Urinary bladder (tissue), 4 donors: ENCODE measurements around the gene P2RY6. TPM values are rescaled to one million over a fixed set of nuclear protein-coding genes. Genes with fewer than 3 reads are reported as not detected.

Experiments used
- DNase-seq: peaks from one replicate; pipeline ENCODE4 v3.0.0-alpha.2; 2015; ENCODE audit errors: extremely low spot score
- H3K27ac ChIP-seq: one replicate; pipeline ENCODE4 v1.5.1; 2013; ENCODE audit warnings: low read depth, mild to moderate bottlenecking, moderate library complexity
- H3K36me3 ChIP-seq: one replicate; pipeline ENCODE4 v1.6.1; 2013; ENCODE audit warnings: mild to moderate bottlenecking, moderate library complexity; ENCODE audit not compliant: insufficient read depth
- H3K4me1 ChIP-seq: one replicate; pipeline ENCODE4 v1.6.1; 2013; ENCODE audit warnings: mild to moderate bottlenecking, moderate library complexity; ENCODE audit not compliant: insufficient read depth
- H3K4me3 ChIP-seq: one replicate; pipeline ENCODE4 v1.5.1; 2013; ENCODE audit warnings: low read depth, low read length
- WGBS: extraction: QIAGEN DNeasy Blood & Tissue Kit; methylation state at CpG from one replicate; pipeline ENCODE4 v1.1.7; 2013; 5-methylcytosine and 5-hydroxymethylcytosine counted together
- polyA plus RNA-seq: library from polyadenylated mRNA; stranded (reverse); fragments of 200-250 nt; gene quantifications from one replicate; pipeline ENCODE4 v1.2.3, GENCODE V29; 2013
- total RNA-seq: library from RNA; depleted of rRNA; stranded (reverse); fragments of >200 nt; gene quantifications from one replicate; pipeline ENCODE4 v1.2.3, GENCODE V29; 2014
- donor health status: healthy with polysubstance abuse.
- donor health status: healthy.

Gene P2RY6
- total and polyA plus RNA-seq, 2 donors, result 0.90 to 2.6 TPM

DNA sequence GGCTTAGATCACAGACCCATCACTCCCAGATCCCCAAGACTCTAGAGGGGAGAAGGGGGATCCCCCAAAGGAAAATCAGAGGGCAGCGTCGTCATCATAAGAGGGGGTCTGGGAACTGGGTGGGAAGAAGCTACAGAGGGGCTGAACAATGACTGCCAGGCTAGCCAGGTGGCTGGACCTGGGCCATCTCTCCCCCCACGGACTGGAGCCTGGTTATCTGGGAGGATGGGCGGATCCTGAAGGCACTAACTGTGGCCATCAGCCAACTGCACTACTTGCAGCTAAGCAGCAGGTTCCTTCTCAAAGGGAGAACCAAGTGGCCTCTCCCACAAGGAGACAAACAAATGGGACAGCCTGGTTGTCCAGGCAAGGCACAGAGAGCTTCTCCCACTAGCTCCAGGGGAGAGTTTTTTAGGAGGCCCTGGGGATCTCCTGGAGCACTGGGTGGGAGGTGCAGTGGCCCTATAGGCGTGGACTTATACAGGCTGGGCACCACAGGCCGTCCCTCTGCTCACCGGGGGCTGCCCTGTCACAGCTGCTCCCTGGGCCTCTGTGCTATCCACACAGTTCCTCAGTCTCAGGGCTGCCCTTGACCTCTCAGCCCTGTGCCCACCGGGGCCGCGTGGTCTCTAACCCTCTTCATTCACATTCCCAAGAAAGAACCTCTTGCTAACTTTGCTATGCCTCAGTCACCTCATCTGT is 15.4 kb downstream of the P2RY6 start:
- no peaks in the 10 kb centered on the region for H3K36me3 ChIP-seq
- H3K4me3 ChIP-seq, result no peak overlapping the region
- H3K27ac ChIP-seq, result no peak overlapping the region
- no peak for DNase-seq
- no peaks in the 10 kb centered on the region for H3K4me1 ChIP-seq
- 84% methylated on average over 10 of the region's 10 CpGs for WGBS

DNA sequence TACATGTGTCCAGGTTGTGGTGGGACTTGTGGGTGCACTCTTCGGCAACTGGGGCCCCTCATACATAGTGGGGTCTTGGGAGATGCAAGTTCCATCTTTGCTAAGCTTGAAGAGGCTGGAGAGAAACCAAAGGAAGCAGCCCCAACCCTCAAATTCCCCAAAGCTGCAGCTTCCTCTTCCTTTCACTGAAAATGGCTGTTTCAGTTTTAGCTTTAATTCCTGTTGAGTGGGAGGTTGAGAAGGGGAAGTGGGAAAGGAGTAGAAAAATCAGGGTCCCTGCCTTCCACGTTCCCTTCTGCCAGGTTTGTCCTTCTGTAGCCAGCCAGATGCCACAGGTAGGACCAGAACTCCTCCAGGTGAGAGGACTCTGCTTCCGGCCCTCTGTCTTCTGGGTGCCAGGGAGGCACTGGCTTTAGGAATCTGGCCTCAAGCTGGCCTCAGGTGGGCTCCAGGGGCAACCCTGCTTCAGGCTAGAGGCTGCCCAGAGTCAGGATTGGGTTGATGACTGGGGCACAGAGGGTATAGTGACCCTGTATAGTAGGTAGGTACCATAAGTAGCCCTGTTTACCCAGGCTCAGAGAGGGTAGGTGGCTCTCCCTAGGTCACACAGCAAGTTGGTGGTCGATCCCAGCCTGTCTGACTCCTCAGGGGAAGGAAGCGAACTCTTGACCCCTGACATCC is 16.2 kb downstream of the P2RY6 start:
- DNase-seq, result no peak
- 71% methylated on average over 5 of the region's 5 CpGs for WGBS
- Histone ChIP-seq H3K4me1 (no peaks in the 10 kb centered on the region), H3K36me3 (no peaks in the 10 kb centered on the region), H3K27ac (no peak overlapping the region), H3K4me3 (no peak overlapping the region)

- no peaks in the 10 kb centered on the region for H3K36me3 ChIP-seq
- H3K4me3 ChIP-seq, result no peak overlapping the region
- 22% methylated on average over 17 of the region's 17 CpGs for WGBS
- DNase-seq, result no peak
- no peak overlapping the region for H3K27ac ChIP-seq
- no peaks in the 10 kb centered on the region for H3K4me1 ChIP-seq
Measured at GRCh38 chr11:73288873-73289707, 17.0 kb downstream of the P2RY6 start.

- no peak for DNase-seq
- Histone ChIP-seq H3K36me3 (no peaks in the 10 kb centered on the region), H3K4me3 (no peak overlapping the region), H3K27ac (no peak overlapping the region), H3K4me1 (no peaks in the 10 kb centered on the region)
- WGBS, result 91% methylated on average over 4 of the region's 4 CpGs
Measured at GRCh38 chr11:73290536-73290935, 18.4 kb downstream of the P2RY6 start.

- no peak for DNase-seq
- H3K27ac ChIP-seq, result no peak overlapping the region
- H3K4me1 ChIP-seq, result no peaks in the 10 kb centered on the region
- WGBS, result 92% methylated on average over 3 of the region's 3 CpGs
- H3K36me3 ChIP-seq, result no peaks in the 10 kb centered on the region
- H3K4me3 ChIP-seq, result no peak overlapping the region
Measured at GRCh38 chr11:73291196-73291595, 19.1 kb downstream of the P2RY6 start.

GRCh38 chr11:73291781-73292524 is 19.8 kb downstream of the P2RY6 start:
- Histone ChIP-seq H3K4me3 (no peak overlapping the region), H3K36me3 (no peaks in the 10 kb centered on the region), H3K4me1 (no peaks in the 10 kb centered on the region), H3K27ac (no peak overlapping the region)
- no peak for DNase-seq
- 84% methylated on average over 12 of the region's 12 CpGs for WGBS

GRCh38 chr11:73292525-73292894 is 20.4 kb downstream of the P2RY6 start:
- Histone ChIP-seq H3K4me1 (no peaks in the 10 kb centered on the region), H3K4me3 (no peak overlapping the region), H3K36me3 (no peaks in the 10 kb centered on the region), H3K27ac (no peak overlapping the region)
- 35% methylated on average over 5 of the region's 5 CpGs for WGBS
- DNase-seq, result no peak

- WGBS, result 91% methylated on average over 4 of the region's 4 CpGs
- Histone ChIP-seq H3K4me3 (no peak overlapping the region), H3K36me3 (no peaks in the 10 kb centered on the region), H3K4me1 (no peaks in the 10 kb centered on the region), H3K27ac (no peak overlapping the region)
- DNase-seq, result no peak
Measured at GRCh38 chr11:73293356-73293936, 21.3 kb downstream of the P2RY6 start.

- H3K4me3 ChIP-seq, result no peak overlapping the region
- no peak overlapping the region for H3K27ac ChIP-seq
- H3K36me3 ChIP-seq, result no peaks in the 10 kb centered on the region
- no peaks in the 10 kb centered on the region for H3K4me1 ChIP-seq
- DNase-seq, result no peak
Measured at GRCh38 chr11:73294604-73295003, 22.5 kb downstream of the P2RY6 start.

DNA sequence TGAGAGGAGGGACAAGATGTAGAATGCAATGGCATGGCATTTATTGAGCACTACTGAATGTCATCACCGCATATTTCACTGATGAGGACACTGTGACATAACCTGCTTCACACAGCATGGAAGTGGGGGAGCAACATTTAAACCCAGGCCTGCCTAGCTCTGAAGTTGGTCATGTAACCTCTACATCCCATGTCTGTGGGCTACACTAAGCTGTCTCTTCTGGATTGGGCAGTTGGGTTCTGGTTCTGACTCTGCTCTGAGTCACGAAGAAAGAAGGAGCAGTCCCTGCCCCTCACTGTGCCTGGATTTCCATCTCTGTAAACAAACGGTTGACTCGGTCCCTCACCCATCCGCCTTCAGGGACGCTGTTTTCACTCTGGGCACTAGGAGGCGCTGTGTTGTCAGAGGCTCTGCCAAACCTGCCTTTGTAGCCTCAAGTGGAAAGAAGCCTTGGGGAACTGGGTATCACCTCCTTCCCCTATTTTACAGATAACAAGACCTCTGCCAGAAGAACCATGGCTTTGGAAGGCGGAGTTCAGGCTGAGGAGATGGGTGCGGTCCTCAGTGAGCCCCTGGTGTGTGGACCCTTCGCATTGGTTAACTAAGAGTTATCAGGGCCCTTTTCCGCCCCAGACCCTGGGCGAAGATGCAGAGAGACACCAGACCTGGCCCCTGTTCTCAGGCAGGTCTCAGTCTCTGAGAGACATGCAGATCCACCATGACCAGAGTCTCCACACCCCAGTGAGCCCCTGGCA is 23.3 kb downstream of the P2RY6 start:
- no peak overlapping the region for H3K27ac ChIP-seq
- no peak overlapping the region for H3K4me3 ChIP-seq
- no peaks in the 10 kb centered on the region for H3K36me3 ChIP-seq
- no peak for DNase-seq
- H3K4me1 ChIP-seq, result no peaks in the 10 kb centered on the region
- WGBS, result 44% methylated on average over 12 of the region's 12 CpGs

GRCh38 chr11:73295996-73296318 is 23.8 kb downstream of the P2RY6 start:
- WGBS, result 93% methylated on average over 3 of the region's 3 CpGs
- no peak for DNase-seq
- Histone ChIP-seq H3K27ac (no peak overlapping the region), H3K4me3 (no peak overlapping the region), H3K36me3 (no peaks in the 10 kb centered on the region), H3K4me1 (no peaks in the 10 kb centered on the region)

DNA sequence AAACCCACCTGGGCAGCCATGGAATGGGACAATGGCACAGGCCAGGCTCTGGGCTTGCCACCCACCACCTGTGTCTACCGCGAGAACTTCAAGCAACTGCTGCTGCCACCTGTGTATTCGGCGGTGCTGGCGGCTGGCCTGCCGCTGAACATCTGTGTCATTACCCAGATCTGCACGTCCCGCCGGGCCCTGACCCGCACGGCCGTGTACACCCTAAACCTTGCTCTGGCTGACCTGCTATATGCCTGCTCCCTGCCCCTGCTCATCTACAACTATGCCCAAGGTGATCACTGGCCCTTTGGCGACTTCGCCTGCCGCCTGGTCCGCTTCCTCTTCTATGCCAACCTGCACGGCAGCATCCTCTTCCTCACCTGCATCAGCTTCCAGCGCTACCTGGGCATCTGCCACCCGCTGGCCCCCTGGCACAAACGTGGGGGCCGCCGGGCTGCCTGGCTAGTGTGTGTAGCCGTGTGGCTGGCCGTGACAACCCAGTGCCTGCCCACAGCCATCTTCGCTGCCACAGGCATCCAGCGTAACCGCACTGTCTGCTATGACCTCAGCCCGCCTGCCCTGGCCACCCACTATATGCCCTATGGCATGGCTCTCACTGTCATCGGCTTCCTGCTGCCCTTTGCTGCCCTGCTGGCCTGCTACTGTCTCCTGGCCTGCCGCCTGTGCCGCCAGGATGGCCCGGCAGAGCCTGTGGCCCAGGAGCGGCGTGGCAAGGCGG is 24.5 kb downstream of the P2RY6 start:
- Histone ChIP-seq H3K27ac (no peak overlapping the region), H3K36me3 (no peaks in the 10 kb centered on the region), H3K4me3 (no peak overlapping the region), H3K4me1 (no peaks in the 10 kb centered on the region)
- WGBS, result 95% methylated on average over 35 of the region's 35 CpGs
- no peak for DNase-seq
